IPS-11a (cell line): Measurements from ENCODE around the gene FZR1.

Experiments
- H3K4me3 ChIP-seq: one replicate; pipeline ENCODE4 v1.5.1; 2013; ENCODE audit warnings: low read depth, low read length, control low read depth

FZR1 gene

GRCh38 chr19:3471954-3472655 lies 34.0 kb upstream of the FZR1 start:
- no peak overlapping the region for H3K4me3 ChIP-seq

GRCh38 chr19:3474010-3474409 lies 32.1 kb upstream of the FZR1 start:
- H3K4me3 ChIP-seq = no peak overlapping the region

GRCh38 chr19:3474614-3475013 lies 31.5 kb upstream of the FZR1 start:
- H3K4me3 ChIP-seq = no peak overlapping the region

- no peak overlapping the region for H3K4me3 ChIP-seq
These were observed 30.7 kb upstream of the FZR1 start for GRCh38 chr19:3475449-3475848.

- H3K4me3 ChIP-seq = no peak overlapping the region
These were observed 29.3 kb upstream of the FZR1 start for GRCh38 chr19:3476830-3477229.

- H3K4me3 ChIP-seq = no peak overlapping the region
These were observed 28.6 kb upstream of the FZR1 start for GRCh38 chr19:3477506-3477905.

GRCh38 chr19:3477951-3478350 lies 28.2 kb upstream of the FZR1 start:
- no peak overlapping the region for H3K4me3 ChIP-seq

- no peak overlapping the region for H3K4me3 ChIP-seq
These were observed 27.5 kb upstream of the FZR1 start for GRCh38 chr19:3478409-3479176.

- no peak overlapping the region for H3K4me3 ChIP-seq
These were observed 26.8 kb upstream of the FZR1 start for GRCh38 chr19:3479177-3479833.

- H3K4me3 ChIP-seq = no peak overlapping the region
These were observed 26.3 kb upstream of the FZR1 start for GRCh38 chr19:3479834-3480215.

GRCh38 chr19:3480383-3481091 lies 25.6 kb upstream of the FZR1 start, which contains the start of gene SMIM24:
SMIM24 (minus strand) TSS chr19:3480525; CDS start chr19:3480463, 62 bp downstream.
- H3K4me3 ChIP-seq = no peak within 1 kb of the TSS

- H3K4me3 ChIP-seq = no peak overlapping the region
These were observed 24.6 kb upstream of the FZR1 start for GRCh38 chr19:3481241-3482090.

GRCh38 chr19:3482507-3483225 lies 23.4 kb upstream of the FZR1 start:
- no peak overlapping the region for H3K4me3 ChIP-seq

- no peak within 1 kb of the TSS for H3K4me3 ChIP-seq
These were observed 22.9 kb upstream of the FZR1 start, which contains the start of gene SMIM44 for GRCh38 chr19:3483226-3483628. SMIM44 (minus strand) TSS chr19:3483441; CDS start chr19:3483403, 38 bp downstream.

GRCh38 chr19:3491396-3492119 lies 14.6 kb upstream of the FZR1 start:
- H3K4me3 ChIP-seq = no peak overlapping the region

GRCh38 chr19:3492131-3492839 lies 13.8 kb upstream of the FZR1 start:
- no peak overlapping the region for H3K4me3 ChIP-seq

GRCh38 chr19:3492919-3493318 lies 13.2 kb upstream of the FZR1 start:
- H3K4me3 ChIP-seq = no peak overlapping the region

GRCh38 chr19:3493651-3494050 lies 12.5 kb upstream of the FZR1 start:
- no peak overlapping the region for H3K4me3 ChIP-seq
